ENCODE measurements around the gene RAB31.
"Not testable (repeated sequence)": the region's sequence is repeated elsewhere in the genome, so short reads cannot be mapped to it uniquely, and the experiment has no call there.

The RAB31 gene, protein sequence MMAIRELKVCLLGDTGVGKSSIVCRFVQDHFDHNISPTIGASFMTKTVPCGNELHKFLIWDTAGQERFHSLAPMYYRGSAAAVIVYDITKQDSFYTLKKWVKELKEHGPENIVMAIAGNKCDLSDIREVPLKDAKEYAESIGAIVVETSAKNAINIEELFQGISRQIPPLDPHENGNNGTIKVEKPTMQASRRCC

DNA sequence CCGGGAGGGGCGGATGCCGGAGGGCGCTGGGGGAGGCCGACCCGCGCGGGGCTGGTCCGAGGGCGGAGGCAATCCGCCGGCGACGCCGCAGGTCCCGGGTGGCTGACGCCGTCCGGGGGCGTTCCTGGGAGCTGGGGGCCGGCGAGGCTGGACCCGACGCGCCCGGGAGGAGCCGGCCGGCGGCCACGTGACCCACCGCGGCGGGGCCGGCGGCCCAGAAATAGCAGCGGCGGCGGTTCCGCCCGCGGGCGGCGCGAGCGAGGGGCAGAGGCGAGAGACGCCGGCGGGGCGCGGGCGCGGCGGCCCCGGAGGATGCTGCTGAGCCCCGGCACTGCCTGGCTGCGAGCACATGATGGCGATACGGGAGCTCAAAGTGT, at the start of gene RAB31:
Gene RAB31, plus strand, starts transcription at position 245 of the 377 bp plus-strand sequence. Its CDS starts 105 bp downstream, at position 350.
- Histone ChIP-seq H3K4me1 (ENCODE audit: insufficient read depth, low read length) (peaks cover 22% of the 10 kb centered on the region), H3K9me3 (ENCODE audit: low read length) (no peaks in the 10 kb centered on the region), H3K4me3 (ENCODE audit: low read length) (peak within 1 kb of the TSS; percentile 58), H2AFZ (ENCODE audit: low read depth, low read length) (peak within 1 kb of the TSS; percentile 77), H3K27me3 (ENCODE audit: insufficient read depth, low read length) (no peaks in the 10 kb centered on the region), H3K36me3 (ENCODE audit: insufficient read depth, low read length) (no peaks in the 10 kb centered on the region)

GRCh38 chr18:9659499-9660375, 48.4 kb upstream of the RAB31 start:
- Histone ChIP-seq H2AFZ (ENCODE audit: low read depth, low read length) (no peak overlapping the region), H3K36me3 (ENCODE audit: insufficient read depth, low read length) (no peaks in the 10 kb centered on the region), H3K27me3 (ENCODE audit: insufficient read depth, low read length) (no peaks in the 10 kb centered on the region), H3K4me3 (ENCODE audit: low read length) (no peak overlapping the region), H3K9me3 (ENCODE audit: low read length) (no peaks in the 10 kb centered on the region), H3K4me1 (ENCODE audit: insufficient read depth, low read length) (peaks cover 20% of the 10 kb centered on the region)

- H3K9me3 ChIP-seq (ENCODE audit: low read length): no peaks in the 10 kb centered on the region
- H3K27me3 ChIP-seq (ENCODE audit: insufficient read depth, low read length): no peaks in the 10 kb centered on the region
- no peak overlapping the region for H3K4me3 ChIP-seq (ENCODE audit: low read length)
- peaks cover 19% of the 10 kb centered on the region for H3K4me1 ChIP-seq (ENCODE audit: insufficient read depth, low read length)
- H2AFZ ChIP-seq (ENCODE audit: low read depth, low read length): no peak overlapping the region
- H3K36me3 ChIP-seq (ENCODE audit: insufficient read depth, low read length): no peaks in the 10 kb centered on the region
Observed at GRCh38 chr18:9661564-9661963, 46.5 kb upstream of the RAB31 start.

DNA sequence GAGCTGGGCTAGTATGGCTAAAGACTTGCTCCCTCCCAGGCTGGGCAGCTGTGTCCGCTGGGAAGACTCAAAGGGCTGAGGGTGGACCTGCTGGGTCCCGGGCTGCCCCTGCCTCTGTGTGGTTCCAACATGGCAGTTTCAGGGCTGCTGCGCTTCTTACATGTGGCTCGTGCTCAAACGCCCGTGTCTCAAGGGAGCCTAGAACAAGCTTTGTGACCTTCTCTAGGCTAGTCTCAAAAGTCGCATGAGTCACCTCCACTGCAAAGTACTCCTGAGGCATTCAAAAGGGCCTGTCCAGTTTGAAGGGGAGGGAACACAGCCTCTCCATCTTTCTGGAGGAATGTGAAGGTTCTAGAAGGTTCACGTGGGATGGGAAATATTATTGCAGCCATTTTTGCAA, 44.7 kb upstream of the RAB31 start:
- Histone ChIP-seq H3K27me3 (ENCODE audit: insufficient read depth, low read length) (no peaks in the 10 kb centered on the region), H3K4me1 (ENCODE audit: insufficient read depth, low read length) (peaks cover 19% of the 10 kb centered on the region), H3K36me3 (ENCODE audit: insufficient read depth, low read length) (no peaks in the 10 kb centered on the region), H3K9me3 (ENCODE audit: low read length) (no peaks in the 10 kb centered on the region), H2AFZ (ENCODE audit: low read depth, low read length) (no peak overlapping the region), H3K4me3 (ENCODE audit: low read length) (no peak overlapping the region)

- no peak overlapping the region for H3K4me3 ChIP-seq (ENCODE audit: low read length)
- H3K27me3 ChIP-seq (ENCODE audit: insufficient read depth, low read length): no peaks in the 10 kb centered on the region
- peaks cover 3% of the 10 kb centered on the region for H3K9me3 ChIP-seq (ENCODE audit: low read length)
- no peaks in the 10 kb centered on the region for H3K36me3 ChIP-seq (ENCODE audit: insufficient read depth, low read length)
- H3K4me1 ChIP-seq (ENCODE audit: insufficient read depth, low read length): peaks cover 19% of the 10 kb centered on the region
- H2AFZ ChIP-seq (ENCODE audit: low read depth, low read length): no peak overlapping the region
Observed at GRCh38 chr18:9665314-9665713, 42.8 kb upstream of the RAB31 start.

DNA sequence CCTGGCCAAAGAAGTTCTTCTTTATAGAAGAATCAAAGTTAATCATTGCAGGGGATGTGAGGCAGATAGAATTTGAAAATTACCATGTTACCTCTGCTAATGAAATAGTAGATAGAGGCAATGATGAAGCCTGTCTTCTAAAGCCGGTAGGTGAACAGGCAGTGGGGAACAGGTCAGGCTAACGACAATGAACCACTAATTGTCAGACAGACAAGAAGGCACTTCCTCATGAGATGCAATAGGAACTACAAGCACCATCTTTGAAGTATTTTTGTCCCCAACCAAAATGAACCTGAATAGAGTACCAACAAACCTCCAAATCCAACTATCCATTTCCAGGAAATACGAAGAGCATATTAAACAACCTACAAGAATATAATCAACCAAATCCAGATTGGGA, 41.6 kb upstream of the RAB31 start:
- peaks cover 3% of the 10 kb centered on the region for H3K9me3 ChIP-seq (ENCODE audit: low read length)
- no peak overlapping the region for H3K4me3 ChIP-seq (ENCODE audit: low read length)
- no peaks in the 10 kb centered on the region for H3K27me3 ChIP-seq (ENCODE audit: insufficient read depth, low read length)
- H3K4me1 ChIP-seq (ENCODE audit: insufficient read depth, low read length): peaks cover 19% of the 10 kb centered on the region
- no peaks in the 10 kb centered on the region for H3K36me3 ChIP-seq (ENCODE audit: insufficient read depth, low read length)
- H2AFZ ChIP-seq (ENCODE audit: low read depth, low read length): no peak overlapping the region

GRCh38 chr18:9669016-9669415, 39.1 kb upstream of the RAB31 start:
- Histone ChIP-seq H2AFZ (ENCODE audit: low read depth, low read length) (no peak overlapping the region), H3K9me3 (ENCODE audit: low read length) (peaks cover 3% of the 10 kb centered on the region), H3K4me1 (ENCODE audit: insufficient read depth, low read length) (peaks cover 19% of the 10 kb centered on the region), H3K36me3 (ENCODE audit: insufficient read depth, low read length) (no peaks in the 10 kb centered on the region), H3K4me3 (ENCODE audit: low read length) (no peak overlapping the region), H3K27me3 (ENCODE audit: insufficient read depth, low read length) (no peaks in the 10 kb centered on the region)

- peaks cover 3% of the 10 kb centered on the region for H3K9me3 ChIP-seq (ENCODE audit: low read length)
Observed at GRCh38 chr18:9671214-9671613, 36.9 kb upstream of the RAB31 start.

DNA sequence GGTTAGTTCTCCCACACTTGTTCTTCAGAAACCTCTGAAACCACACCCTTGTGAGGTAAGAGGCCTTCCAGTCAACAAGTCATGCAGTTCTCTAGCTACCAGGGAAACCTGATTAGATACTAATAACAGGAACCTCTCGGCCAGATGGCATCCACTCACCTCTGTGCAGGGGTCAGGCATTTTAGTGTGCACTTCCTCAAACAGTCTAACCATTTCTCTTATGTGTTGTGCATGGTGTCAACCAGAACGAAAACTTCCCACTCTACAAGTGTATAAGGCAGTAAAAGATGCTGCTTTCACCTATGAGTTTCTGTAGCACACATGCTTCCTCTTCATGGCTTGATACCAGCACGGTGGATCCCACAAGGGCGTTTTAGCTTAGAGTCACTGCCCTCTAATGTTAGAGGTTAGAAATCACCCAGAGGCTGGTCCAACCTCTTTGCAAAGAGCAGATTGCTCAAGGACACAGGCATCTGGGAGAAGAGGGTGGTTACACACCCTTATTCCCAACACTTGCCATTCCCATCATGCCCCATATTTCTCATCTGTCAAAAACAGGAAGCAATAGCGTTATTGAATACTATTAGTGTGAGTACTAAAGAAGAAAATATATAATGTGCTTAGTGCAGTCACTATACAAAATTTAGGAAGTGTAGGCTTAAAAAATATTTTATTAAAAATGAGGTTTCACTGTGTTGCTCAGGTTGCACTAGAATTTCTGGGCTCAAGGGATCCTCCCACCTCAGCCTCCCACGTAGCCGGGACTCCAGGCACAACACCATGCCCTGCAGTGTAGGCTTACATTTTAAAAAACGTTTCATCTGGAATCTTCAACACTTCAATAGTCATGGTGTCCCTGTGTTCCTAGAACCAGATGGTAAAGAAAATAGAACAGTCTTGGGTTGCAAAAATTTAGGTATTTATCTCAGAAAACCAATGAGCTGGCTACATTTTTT, 34.5 kb upstream of the RAB31 start:
- H3K9me3 ChIP-seq (ENCODE audit: low read length): peaks cover 6% of the 10 kb centered on the region

More at GRCh38 chr18:9671214-9671613, 36.9 kb upstream of the RAB31 start:
- H3K36me3 ChIP-seq (ENCODE audit: insufficient read depth, low read length): no peaks in the 10 kb centered on the region
- H2AFZ ChIP-seq (ENCODE audit: low read depth, low read length): no peak overlapping the region
- no peaks in the 10 kb centered on the region for H3K27me3 ChIP-seq (ENCODE audit: insufficient read depth, low read length)
- no peak overlapping the region for H3K4me3 ChIP-seq (ENCODE audit: low read length)
- peaks cover under 1% of the 10 kb centered on the region for H3K4me1 ChIP-seq (ENCODE audit: insufficient read depth, low read length)

DNA sequence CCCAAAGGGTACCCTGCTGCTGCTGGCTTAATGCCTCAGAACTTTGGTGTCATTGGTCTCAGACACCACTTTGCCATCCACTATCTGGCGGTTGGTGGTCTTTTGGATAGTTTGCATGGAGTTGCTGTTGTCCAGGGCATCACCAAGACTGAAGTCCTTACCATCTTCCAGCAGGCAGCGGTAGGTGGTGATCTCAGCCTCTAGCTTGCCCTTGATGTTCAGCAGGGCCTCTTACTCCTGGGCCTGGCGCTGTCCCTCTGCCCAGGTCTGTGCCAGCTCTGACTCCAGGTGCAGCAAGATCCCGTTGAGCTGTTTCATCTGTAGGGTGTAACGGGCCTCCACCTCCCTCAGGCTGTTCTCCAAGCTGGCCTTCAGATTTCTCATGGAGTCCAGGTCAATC, 29.9 kb upstream of the RAB31 start:
- H3K9me3 ChIP-seq (ENCODE audit: low read length); H2AFZ ChIP-seq (ENCODE audit: low read depth, low read length); H3K4me1 ChIP-seq (ENCODE audit: insufficient read depth, low read length); H3K36me3 ChIP-seq (ENCODE audit: insufficient read depth, low read length); H3K4me3 ChIP-seq (ENCODE audit: low read length); H3K27me3 ChIP-seq (ENCODE audit: insufficient read depth, low read length): not testable (repeated sequence)

More for the DNA sequence above, 34.5 kb upstream of the RAB31 start:
- no peaks in the 10 kb centered on the region for H3K4me1 ChIP-seq (ENCODE audit: insufficient read depth, low read length)
- no peaks in the 10 kb centered on the region for H3K36me3 ChIP-seq (ENCODE audit: insufficient read depth, low read length)
- no peaks in the 10 kb centered on the region for H3K27me3 ChIP-seq (ENCODE audit: insufficient read depth, low read length)
- no peak overlapping the region for H3K4me3 ChIP-seq (ENCODE audit: low read length)
- H2AFZ ChIP-seq (ENCODE audit: low read depth, low read length): no peak overlapping the region

- no peaks in the 10 kb centered on the region for H3K27me3 ChIP-seq (ENCODE audit: insufficient read depth, low read length)
- H3K4me1 ChIP-seq (ENCODE audit: insufficient read depth, low read length): peaks cover 6% of the 10 kb centered on the region
- no peaks in the 10 kb centered on the region for H3K36me3 ChIP-seq (ENCODE audit: insufficient read depth, low read length)
- no peak overlapping the region for H2AFZ ChIP-seq (ENCODE audit: low read depth, low read length)
- H3K9me3 ChIP-seq (ENCODE audit: low read length): peaks cover 3% of the 10 kb centered on the region
- H3K4me3 ChIP-seq (ENCODE audit: low read length): no peak overlapping the region
Observed at GRCh38 chr18:9679125-9679524, 29.0 kb upstream of the RAB31 start.

GRCh38 chr18:9681217-9681616, 26.9 kb upstream of the RAB31 start:
- Histone ChIP-seq H2AFZ (ENCODE audit: low read depth, low read length) (no peak overlapping the region), H3K4me1 (ENCODE audit: insufficient read depth, low read length) (peaks cover 6% of the 10 kb centered on the region), H3K36me3 (ENCODE audit: insufficient read depth, low read length) (no peaks in the 10 kb centered on the region), H3K27me3 (ENCODE audit: insufficient read depth, low read length) (no peaks in the 10 kb centered on the region), H3K9me3 (ENCODE audit: low read length) (peaks cover 3% of the 10 kb centered on the region), H3K4me3 (ENCODE audit: low read length) (no peak overlapping the region)

DNA sequence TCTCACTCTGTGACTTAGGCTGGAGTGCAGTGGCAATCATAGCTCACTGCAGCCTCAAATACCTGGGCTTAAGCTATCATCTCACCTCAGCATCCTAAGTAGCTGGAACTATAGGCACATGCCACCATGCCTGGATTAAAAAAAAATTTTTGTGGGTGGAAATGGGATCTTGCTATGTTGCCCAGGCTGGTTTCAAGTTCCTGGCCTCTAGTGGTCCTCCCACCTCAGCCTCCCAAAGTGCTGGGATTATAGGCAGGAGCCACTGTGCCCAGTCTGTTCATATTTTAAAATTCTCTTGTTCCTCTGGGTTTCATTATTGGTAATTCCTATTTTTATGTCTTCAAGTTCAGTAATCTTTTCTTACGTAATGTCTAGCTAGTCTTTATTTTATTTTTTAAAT, 25.5 kb upstream of the RAB31 start:
- H3K27me3 ChIP-seq (ENCODE audit: insufficient read depth, low read length): no peaks in the 10 kb centered on the region
- H3K36me3 ChIP-seq (ENCODE audit: insufficient read depth, low read length): no peaks in the 10 kb centered on the region
- H3K4me3 ChIP-seq (ENCODE audit: low read length): no peak overlapping the region
- peaks cover 6% of the 10 kb centered on the region for H3K4me1 ChIP-seq (ENCODE audit: insufficient read depth, low read length)
- peaks cover 3% of the 10 kb centered on the region for H3K9me3 ChIP-seq (ENCODE audit: low read length)
- no peak overlapping the region for H2AFZ ChIP-seq (ENCODE audit: low read depth, low read length)
